ENCODE results near the gene RALBP1. TPM values are rescaled to one million over a fixed set of nuclear protein-coding genes. Genes with fewer than 3 reads are reported as not detected.

The RALBP1 gene
- total RNA-seq, 3 donors from 2014 or later = 51.1 to 80.3 (median 51.1) TPM

- DNase-seq = peak in 1 of 3 donors; percentile 16
- Histone ChIP-seq H3K9me3 (no peaks in the 10 kb centered on the region), H3K4me1 (ENCODE audit: low read depth) (peaks cover 16% of the 10 kb centered on the region), H3K4me3 (no peak overlapping the region), H3K36me3 (ENCODE audit: low read depth) (no peaks in the 10 kb centered on the region)
- no peak for TF ChIP-seq CTCF (IDR thresholded peaks at IDR 0.05)
- peak; percentile 68 for ATAC-seq
- intact Hi-C loops (cut with DNase I, micrococcal nuclease) = no loop called here
Measured at GRCh38 chr18:9571546-9571945, 96.2 kb downstream of the RALBP1 start.

DNA sequence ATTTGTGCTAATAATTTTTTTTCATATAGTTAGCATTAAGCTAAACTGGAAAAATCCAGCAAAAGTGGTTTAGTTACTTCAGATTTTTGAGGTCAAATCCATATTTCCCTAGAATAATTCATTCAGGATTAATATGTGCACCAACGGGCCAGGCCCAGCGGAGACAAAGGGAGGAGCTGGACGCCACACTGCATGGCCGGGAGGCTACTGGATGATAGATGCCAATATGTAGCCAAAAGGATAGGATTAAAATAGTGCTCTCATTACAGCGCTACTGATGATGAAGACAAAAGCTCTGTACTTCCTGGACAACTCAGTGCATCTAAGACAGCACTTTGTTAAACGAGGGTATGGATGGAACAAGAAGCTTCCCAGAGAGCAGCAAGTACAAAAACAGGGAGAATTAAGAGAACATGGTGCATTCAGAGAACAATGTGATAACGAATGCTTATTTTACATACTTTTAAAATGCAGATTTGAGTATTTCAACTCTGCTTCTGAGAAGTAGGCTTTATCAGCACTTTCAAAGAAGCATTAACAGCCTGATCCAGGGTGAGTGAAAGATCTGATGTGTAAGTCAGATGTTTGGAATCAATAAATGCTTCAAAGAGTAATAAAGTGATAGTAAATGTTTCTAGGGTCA, 99.3 kb downstream of the RALBP1 start:
- intact Hi-C loops (cut with DNase I, micrococcal nuclease) = no loop called here
- H3K4me1 ChIP-seq (ENCODE audit: low read depth) = peaks cover 12% of the 10 kb centered on the region
- DNase-seq = no peak
- H3K36me3 ChIP-seq (ENCODE audit: low read depth) = no peaks in the 10 kb centered on the region
- H3K9me3 ChIP-seq = no peaks in the 10 kb centered on the region
- TF ChIP-seq CTCF (IDR thresholded peaks at IDR 0.05) = no peak
- ATAC-seq = no peak
- H3K4me3 ChIP-seq = no peak overlapping the region

DNA sequence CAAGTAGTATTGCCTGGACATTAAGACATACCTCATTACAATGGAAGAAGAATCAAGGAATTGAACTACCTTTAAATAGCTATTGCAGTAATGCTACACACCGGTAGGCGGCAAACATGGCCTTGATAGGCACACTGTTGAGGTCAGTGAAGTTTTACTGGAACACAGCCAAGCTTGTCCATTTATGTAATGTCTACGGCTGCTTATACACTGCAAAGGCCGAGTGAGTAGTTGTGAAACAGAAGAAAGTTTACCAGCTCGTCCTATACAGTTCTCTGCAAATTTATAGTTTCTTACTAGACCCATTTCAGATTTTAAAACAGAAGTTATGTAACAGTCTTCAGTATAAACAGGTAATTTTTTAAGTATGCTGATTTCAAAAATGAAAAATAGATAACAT, 100.2 kb downstream of the RALBP1 start:
- intact Hi-C loops (cut with DNase I, micrococcal nuclease) = no loop called here
- TF ChIP-seq CTCF (IDR thresholded peaks at IDR 0.05) = peak; percentile 57
- Histone ChIP-seq H3K4me1 (ENCODE audit: low read depth) (peaks cover 8% of the 10 kb centered on the region), H3K9me3 (no peaks in the 10 kb centered on the region), H3K36me3 (ENCODE audit: low read depth) (no peaks in the 10 kb centered on the region), H3K4me3 (no peak overlapping the region)
- peak; percentile 97 for ATAC-seq
- peak in 2 of 3 donors; percentile 48 to 94 for DNase-seq

GRCh38 chr18:9577361-9577760, 102.0 kb downstream of the RALBP1 start:
- Histone ChIP-seq H3K9me3 (no peaks in the 10 kb centered on the region), H3K4me1 (ENCODE audit: low read depth) (peaks cover 8% of the 10 kb centered on the region), H3K4me3 (no peak overlapping the region), H3K36me3 (ENCODE audit: low read depth) (no peaks in the 10 kb centered on the region)
- DNase-seq (no peak), ATAC-seq (no peak)
- TF ChIP-seq CTCF (IDR thresholded peaks at IDR 0.05) = no peak
- intact Hi-C loops (cut with DNase I, micrococcal nuclease) = no loop called here

DNA sequence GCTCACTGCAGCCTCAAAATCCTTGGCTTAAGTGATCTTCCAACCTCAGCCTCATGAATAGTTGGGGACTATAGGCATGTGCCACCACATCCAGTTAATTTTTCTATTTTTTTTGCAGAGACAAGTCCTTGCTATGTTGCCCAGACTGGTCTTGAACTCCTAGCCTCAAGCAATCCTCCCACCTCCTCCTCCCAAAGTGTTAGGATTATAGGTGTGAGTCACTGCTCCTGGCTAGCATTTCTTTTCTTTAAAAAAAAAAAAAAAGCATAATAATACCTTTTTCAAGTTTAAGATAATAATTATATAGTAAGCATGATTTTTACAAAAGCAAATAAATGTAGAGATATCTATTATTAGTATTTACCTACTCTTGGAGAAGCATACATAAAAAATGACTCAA, 103.0 kb downstream of the RALBP1 start:
- Histone ChIP-seq H3K36me3 (ENCODE audit: low read depth) (no peaks in the 10 kb centered on the region), H3K4me3 (no peak overlapping the region), H3K4me1 (ENCODE audit: low read depth) (peaks cover 8% of the 10 kb centered on the region), H3K9me3 (no peaks in the 10 kb centered on the region)
- DNase-seq (no peak), ATAC-seq (no peak)
- no peak for TF ChIP-seq CTCF (IDR thresholded peaks at IDR 0.05)
- intact Hi-C loops (cut with DNase I, micrococcal nuclease) = no loop called here

DNA sequence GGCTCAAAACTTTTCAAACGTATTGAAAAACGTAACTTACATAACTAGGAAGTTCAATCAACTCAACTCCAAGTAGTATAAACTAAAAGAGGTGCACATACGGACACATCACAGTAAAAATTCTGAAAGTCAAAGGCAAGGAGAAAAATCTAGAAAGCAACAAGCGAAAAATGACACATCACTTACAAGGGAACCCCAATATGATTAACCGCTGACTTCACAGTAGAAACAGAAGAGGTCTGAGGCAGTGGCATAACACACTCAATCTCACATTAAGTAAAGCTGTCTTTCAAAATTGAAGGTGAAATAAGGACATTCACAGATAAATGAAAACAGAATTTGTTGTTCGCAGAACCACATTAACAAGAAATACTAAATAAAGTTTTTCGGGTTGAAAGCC, 106.4 kb downstream of the RALBP1 start:
- H3K36me3 ChIP-seq (ENCODE audit: low read depth) = no peaks in the 10 kb centered on the region
- H3K4me3 ChIP-seq = no peak overlapping the region
- no peak for TF ChIP-seq CTCF (IDR thresholded peaks at IDR 0.05)
- no peaks in the 10 kb centered on the region for H3K4me1 ChIP-seq (ENCODE audit: low read depth)
- DNase-seq (no peak), ATAC-seq (no peak)
- H3K9me3 ChIP-seq = no peaks in the 10 kb centered on the region
- intact Hi-C loops (cut with DNase I, micrococcal nuclease) = no loop called here

Data from mucosa of descending colon (tissue), 3 donors.